Liver (tissue), 3 donors: Measurements from ENCODE around the gene PYCARD.

Experiments used
- CTCF ChIP-seq: fragments of 150-350 bp; IDR thresholded peaks from 2 replicates; pipeline ENCODE4 v1.5.1; 2017; ENCODE audit warnings: improper control_type of control experiment, low read depth, low read length; ENCODE audit not compliant: missing input control
- HNF4G ChIP-seq: IDR thresholded peaks from 2 replicates; pipeline ENCODE4 v1.6.1; 2016; ENCODE audit warnings: antibody characterized with exemption
- JUND ChIP-seq, 2 donors: IDR thresholded peaks; 2 replicates each; pipeline ENCODE4 v1.6.1; 2016; ENCODE audit warnings: antibody characterized with exemption in 2 of 2
- NR2F2 ChIP-seq: IDR thresholded peaks from 2 replicates; pipeline ENCODE4 v1.6.1; 2016; ENCODE audit warnings: antibody characterized with exemption
- RAD21 ChIP-seq, 2 donors: IDR thresholded peaks; 2 replicates each; pipeline ENCODE4 v1.6.1; 2016; ENCODE audit warnings: antibody characterized with exemption in 2 of 2, mild to moderate bottlenecking in 2 of 2
- SP1 ChIP-seq: IDR thresholded peaks from 2 replicates; pipeline ENCODE4 v1.6.1; 2018; ENCODE audit warnings: antibody characterized with exemption, mild to moderate bottlenecking
- TAF1 ChIP-seq: conservative IDR thresholded peaks from 2 replicates; pipeline ENCODE4 v1.6.1; 2016; ENCODE audit warnings: antibody characterized with exemption, mild to moderate bottlenecking
- YY1 ChIP-seq: IDR thresholded peaks from 2 replicates; pipeline ENCODE4 v1.6.1; 2016; ENCODE audit warnings: antibody characterized with exemption, mild to moderate bottlenecking
- TF ChIP-seq, protein P1 (sequence below): IDR thresholded peaks from 2 replicates; pipeline ENCODE4 v1.6.1; 2016; ENCODE audit warnings: antibody characterized with exemption
- TF ChIP-seq, protein P2 (sequence below): IDR thresholded peaks from 2 replicates; pipeline ENCODE4 v1.6.1; 2016; ENCODE audit warnings: antibody characterized with exemption
- TF ChIP-seq, protein P3 (sequence below): IDR thresholded peaks from 2 replicates; pipeline ENCODE4 v1.6.1; 2016; ENCODE audit warnings: antibody characterized with exemption
- TF ChIP-seq, protein P4 (sequence below): IDR thresholded peaks from 2 replicates; pipeline ENCODE4 v1.6.1; 2016; ENCODE audit warnings: antibody characterized with exemption, mild to moderate bottlenecking
- donor health status: healthy.
- donor health status: healthy.

GRCh38 chr16:31204871-31205666, 2.5 kb upstream of the PYCARD start:
- TF ChIP-seq TAF1 (no peak), CTCF (no peak), SP1 (no peak), HNF4G (no peak), RAD21 (IDR thresholded peaks at IDR 0.05) (no peak), YY1 (no peak), NR2F2 (no peak), JUND (IDR thresholded peaks at IDR 0.05) (no peak)
- TF ChIP-seq, protein P1, sequence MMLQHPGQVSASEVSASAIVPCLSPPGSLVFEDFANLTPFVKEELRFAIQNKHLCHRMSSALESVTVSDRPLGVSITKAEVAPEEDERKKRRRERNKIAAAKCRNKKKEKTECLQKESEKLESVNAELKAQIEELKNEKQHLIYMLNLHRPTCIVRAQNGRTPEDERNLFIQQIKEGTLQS = no peak
- TF ChIP-seq, protein P2, sequence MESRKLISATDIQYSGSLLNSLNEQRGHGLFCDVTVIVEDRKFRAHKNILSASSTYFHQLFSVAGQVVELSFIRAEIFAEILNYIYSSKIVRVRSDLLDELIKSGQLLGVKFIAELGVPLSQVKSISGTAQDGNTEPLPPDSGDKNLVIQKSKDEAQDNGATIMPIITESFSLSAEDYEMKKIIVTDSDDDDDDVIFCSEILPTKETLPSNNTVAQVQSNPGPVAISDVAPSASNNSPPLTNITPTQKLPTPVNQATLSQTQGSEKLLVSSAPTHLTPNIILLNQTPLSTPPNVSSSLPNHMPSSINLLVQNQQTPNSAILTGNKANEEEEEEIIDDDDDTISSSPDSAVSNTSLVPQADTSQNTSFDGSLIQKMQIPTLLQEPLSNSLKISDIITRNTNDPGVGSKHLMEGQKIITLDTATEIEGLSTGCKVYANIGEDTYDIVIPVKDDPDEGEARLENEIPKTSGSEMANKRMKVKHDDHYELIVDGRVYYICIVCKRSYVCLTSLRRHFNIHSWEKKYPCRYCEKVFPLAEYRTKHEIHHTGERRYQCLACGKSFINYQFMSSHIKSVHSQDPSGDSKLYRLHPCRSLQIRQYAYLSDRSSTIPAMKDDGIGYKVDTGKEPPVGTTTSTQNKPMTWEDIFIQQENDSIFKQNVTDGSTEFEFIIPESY = no peak
- TF ChIP-seq, protein P3, sequence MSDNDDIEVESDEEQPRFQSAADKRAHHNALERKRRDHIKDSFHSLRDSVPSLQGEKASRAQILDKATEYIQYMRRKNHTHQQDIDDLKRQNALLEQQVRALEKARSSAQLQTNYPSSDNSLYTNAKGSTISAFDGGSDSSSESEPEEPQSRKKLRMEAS = no peak
- TF ChIP-seq, protein P4, sequence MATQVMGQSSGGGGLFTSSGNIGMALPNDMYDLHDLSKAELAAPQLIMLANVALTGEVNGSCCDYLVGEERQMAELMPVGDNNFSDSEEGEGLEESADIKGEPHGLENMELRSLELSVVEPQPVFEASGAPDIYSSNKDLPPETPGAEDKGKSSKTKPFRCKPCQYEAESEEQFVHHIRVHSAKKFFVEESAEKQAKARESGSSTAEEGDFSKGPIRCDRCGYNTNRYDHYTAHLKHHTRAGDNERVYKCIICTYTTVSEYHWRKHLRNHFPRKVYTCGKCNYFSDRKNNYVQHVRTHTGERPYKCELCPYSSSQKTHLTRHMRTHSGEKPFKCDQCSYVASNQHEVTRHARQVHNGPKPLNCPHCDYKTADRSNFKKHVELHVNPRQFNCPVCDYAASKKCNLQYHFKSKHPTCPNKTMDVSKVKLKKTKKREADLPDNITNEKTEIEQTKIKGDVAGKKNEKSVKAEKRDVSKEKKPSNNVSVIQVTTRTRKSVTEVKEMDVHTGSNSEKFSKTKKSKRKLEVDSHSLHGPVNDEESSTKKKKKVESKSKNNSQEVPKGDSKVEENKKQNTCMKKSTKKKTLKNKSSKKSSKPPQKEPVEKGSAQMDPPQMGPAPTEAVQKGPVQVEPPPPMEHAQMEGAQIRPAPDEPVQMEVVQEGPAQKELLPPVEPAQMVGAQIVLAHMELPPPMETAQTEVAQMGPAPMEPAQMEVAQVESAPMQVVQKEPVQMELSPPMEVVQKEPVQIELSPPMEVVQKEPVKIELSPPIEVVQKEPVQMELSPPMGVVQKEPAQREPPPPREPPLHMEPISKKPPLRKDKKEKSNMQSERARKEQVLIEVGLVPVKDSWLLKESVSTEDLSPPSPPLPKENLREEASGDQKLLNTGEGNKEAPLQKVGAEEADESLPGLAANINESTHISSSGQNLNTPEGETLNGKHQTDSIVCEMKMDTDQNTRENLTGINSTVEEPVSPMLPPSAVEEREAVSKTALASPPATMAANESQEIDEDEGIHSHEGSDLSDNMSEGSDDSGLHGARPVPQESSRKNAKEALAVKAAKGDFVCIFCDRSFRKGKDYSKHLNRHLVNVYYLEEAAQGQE = no peak
